Activated gamma-delta T cell (primary cell): ENCODE results near the gene PHACTR2.
"Not testable (repeated sequence)": the region's sequence is repeated elsewhere in the genome, so short reads cannot be mapped to it uniquely, and the experiment has no call there.

Experiments used
- DNase-seq: peaks from one replicate; lab custom pipeline; 2025; lab: John Stamatoyannopoulos, UW

Gene PHACTR2

DNA sequence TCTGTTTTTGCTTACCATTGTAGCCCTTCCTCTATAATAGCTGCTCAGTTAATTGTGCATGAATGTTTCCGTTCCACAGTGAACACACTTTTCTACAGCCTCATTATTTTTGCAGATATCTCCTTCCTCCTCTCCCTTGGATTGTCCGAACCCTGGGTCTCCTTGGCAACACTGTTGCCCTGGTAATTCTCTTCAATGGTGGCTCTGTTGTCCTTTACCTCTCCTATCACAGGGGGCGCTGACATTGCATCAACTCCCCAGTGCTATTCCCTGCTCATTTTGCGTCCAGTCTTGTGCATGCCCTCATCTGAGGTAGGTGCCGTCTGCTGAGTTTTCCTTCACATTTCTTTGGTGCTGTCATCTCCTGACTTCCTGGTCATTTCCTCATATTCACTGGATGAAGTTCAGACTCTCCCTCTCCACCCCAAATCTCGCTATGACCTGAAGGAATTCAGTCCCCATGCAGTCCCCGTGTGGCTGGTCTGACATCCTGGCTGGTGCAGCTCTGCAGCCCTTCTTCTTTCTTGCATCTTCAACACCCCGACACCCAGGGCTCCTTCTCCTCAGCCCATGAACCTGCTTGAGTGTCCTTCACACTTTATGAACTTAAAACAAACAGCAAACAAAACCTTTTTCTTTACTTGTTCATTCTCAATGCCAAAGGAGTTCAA, 21.1 kb downstream of the PHACTR2 start:
- no peak for DNase-seq

DNA sequence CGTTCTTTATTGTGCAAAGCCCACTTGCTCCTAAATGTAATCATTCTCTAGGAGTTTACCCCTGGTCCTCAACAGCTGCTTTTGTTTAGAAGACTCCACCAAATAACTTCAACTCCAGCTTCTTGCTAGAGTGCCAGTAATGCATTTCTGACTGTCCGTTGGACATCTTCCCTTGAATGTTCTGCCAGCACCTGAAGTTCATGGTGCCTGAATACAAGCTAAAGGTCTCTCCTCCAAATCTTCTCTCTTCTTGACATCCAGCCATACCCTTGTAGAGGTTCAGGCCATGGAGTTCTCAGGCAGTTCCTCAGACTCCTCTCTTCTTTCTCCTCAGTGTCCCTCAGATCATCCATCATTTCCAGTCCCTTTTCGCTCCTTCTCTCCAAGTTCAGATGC, 21.7 kb downstream of the PHACTR2 start:
- DNase-seq = no peak

GRCh38 chr6:143700684-143701348, 23.1 kb downstream of the PHACTR2 start:
- DNase-seq = no peak

DNA sequence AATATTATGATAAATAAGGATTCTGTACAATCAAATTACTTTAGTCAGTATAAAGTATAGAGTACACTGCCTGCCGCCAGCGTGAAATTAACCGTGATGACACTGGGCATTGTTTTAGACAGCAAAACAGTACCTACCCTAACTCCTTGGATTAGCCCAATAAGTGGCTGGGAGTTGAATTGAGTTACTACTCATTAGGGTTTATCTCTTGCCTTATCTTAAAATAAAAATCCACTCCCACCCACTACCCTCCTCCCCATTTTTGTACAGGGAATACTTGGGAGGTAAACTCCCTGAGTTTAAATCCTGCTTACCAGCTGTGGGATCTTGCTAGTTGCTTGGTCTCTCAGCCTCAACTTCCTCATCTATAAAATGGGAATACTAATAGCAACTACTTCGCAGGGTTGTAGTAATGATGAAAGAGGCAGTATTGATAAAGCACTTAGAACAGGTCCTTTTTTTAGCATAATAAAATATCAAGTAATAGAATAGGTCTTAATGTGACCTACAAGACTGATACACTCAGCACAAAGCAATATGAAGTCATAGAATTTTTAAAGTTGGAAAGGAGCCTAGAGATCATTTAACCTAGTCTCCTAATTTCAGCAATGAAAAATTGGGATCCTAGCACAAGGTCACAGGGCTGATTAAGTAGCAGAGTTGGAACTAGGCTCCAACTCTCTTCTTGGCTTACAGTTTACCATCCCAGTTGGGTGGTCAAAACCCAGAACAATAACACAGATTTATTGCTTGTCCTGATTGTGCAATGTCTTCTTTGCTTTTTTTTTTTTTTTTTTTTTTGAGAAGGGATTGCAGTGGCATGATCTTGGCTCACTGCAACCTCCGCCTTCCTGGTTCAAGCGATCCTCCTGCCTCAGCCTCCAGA, 23.8 kb downstream of the PHACTR2 start:
- no peak for DNase-seq

GRCh38 chr6:143705569-143705968, 27.8 kb downstream of the PHACTR2 start:
- DNase-seq = no peak

DNA sequence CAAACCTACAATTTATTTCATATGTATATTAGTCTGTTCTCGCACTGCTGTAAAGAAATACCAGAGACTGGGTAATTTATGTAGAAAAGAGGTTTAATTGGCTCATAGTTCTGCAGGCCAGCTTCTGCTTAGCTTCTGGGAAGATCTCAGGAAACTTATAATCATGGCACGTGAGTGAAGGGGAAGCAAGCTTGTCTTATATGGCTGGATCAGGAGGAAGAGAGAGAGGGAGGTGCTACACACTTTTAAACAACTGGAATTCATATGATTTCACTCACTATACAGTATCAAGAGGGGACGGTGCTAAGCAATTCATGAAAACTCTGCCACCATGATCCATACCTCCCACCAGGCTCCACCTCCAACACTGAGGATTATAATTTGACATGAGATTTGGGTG, 29.9 kb downstream of the PHACTR2 start:
- DNase-seq = no peak

DNA sequence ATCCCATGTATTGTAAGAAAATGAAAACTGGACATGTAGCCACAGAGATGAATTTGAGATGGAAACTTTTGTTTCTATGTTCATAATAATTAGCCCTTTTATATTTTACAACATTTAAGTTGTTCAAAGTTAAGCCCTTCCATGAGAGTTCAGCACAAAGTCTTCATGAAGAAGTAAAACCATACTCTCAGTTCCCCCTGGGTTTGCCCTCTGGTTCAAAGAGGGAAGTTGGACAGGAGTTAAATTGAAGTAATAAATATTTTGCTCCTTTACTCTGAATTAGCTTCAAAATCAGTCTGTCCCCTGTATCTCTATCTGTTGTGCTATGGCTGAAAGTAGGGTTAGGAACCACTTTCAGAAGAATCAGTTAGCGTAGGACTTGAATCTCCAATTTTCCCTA, 31.1 kb downstream of the PHACTR2 start:
- DNase-seq = no peak

GRCh38 chr6:143711714-143712113, 33.9 kb downstream of the PHACTR2 start:
- DNase-seq = no peak

DNA sequence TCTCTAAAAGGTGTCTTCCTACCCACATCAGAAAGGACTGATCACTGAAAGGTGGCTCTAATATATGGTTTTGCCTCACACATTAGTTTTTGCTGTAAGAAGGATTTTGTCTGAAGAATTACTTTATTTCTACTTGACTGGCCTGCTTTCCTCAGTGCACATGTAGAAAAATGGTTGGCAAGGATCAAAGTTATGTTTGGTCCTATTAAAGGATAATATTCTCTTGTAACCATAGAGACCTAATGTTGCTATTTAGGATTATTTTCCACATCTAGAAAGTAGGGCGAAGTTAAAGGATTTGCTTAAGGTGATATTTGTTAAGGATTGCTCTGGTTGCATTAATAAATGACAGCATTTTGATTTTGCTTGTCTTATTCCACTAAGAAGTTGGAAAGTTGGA, 40.7 kb downstream of the PHACTR2 start:
- no peak for DNase-seq

DNA sequence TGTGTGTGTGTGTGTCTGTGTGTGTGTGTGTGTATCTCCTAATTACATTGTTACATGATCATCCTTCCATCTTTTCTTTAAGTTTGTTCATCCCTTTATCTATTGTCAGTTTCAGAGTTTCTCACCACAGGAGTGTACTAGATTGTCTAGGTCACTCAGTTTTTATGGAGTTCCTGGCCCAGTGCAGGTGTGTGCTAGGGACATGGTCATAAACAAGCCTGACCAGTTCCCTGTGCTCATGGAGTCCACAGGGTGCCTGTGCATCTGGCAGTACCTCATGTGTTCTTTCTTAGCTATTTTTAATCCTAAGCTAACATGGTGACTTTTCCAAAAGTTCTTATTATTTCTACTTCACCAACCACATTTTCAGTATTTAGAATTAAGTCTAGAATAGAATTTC, 43.9 kb downstream of the PHACTR2 start:
- no peak for DNase-seq

DNA sequence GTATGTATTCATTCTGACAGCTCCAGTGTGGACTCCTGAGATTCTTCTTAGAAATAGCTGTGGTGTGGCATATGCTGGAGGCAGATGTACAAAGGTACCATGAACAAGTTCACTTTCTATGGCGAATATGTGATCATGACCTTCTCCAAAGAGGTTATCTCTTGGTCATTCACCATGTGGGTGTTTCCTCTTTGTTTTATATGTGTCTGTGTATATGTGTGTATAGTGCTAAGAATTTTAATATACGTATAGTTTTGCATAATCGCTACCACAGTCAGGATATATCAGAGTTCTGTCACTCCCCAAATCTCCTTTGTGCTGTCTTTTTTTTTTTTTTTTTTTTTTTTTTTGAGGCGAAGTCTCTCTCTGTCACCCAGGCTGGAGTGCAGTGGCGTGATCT, 47.1 kb downstream of the PHACTR2 start:
- DNase-seq = no peak

- DNase-seq = no peak
Observed at GRCh38 chr6:143726015-143726647, 48.4 kb downstream of the PHACTR2 start.

DNA sequence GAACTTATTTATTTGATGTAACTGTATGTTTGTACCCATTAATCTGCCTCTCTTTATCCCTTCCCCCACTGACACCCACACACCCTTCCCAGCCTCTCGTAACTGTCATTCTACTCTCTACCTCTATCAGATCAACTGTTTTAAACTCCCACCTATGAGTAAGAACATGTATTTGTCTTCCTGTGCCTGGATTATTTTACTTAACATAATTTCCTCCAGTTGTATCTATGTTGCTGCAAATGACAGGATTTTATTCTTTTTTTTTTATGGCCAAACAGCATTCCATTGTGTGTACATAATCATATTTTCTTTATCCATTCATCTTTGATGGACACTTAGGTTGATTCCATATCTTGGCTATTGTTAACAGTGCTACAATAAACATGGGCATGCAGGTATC, 49.3 kb downstream of the PHACTR2 start:
- no peak for DNase-seq

DNA sequence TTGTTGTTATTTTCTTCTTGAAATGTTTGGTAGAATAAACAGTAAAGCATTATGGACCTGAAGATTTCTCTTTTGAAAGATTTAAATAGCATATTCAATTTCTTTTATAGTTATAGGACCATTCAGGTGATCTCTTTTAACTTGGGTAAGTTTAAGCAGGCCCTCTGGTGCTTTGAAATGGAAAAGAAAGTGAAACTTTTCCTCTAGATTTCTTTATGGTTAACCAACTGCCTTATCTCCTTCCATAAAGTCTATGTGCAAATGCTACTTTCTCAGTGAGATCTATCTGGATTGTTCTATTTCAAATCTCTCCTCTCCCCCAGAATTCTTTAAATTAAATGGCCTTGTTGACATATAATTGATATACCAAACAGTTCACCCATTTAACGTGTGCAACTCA, 54.0 kb downstream of the PHACTR2 start:
- DNase-seq = no peak

DNA sequence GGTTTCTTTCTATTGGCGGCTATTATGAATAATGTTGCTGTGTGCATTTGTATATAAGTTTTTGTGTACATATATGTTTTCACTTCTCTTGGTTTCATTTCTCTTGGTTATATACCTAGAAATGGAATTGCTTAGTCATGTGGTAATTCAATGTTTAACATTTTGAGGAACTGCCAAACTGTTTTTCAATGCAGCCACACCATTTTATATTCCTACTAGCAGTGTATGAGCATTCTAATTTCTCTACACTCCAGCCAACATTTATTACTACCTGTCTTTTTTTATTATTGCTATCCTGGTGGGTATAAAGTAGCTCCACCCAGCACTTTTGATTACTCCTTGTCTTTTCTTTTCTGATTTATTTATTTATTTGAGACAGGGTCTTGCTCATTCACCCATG, 54.8 kb downstream of the PHACTR2 start:
- no peak for DNase-seq

DNA sequence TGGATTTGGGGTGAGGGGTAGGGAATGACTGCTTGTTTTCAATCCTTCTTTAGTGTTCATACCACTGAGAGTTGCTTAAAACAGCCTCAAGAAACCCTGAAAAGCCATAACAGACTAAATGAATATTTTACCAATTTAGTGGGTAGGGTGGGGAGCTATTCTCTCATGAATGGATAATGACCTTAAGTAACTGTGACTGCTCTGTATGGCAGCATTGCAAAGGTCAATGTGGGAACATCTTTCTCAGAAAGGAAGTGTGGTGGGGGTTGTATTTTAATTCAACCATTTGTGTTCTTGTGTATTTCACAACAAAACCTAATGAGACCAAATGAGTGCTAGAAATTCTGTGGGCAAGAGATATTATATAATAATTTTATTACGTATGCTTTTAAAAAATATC, 55.7 kb downstream of the PHACTR2 start:
- DNase-seq = no peak

DNA sequence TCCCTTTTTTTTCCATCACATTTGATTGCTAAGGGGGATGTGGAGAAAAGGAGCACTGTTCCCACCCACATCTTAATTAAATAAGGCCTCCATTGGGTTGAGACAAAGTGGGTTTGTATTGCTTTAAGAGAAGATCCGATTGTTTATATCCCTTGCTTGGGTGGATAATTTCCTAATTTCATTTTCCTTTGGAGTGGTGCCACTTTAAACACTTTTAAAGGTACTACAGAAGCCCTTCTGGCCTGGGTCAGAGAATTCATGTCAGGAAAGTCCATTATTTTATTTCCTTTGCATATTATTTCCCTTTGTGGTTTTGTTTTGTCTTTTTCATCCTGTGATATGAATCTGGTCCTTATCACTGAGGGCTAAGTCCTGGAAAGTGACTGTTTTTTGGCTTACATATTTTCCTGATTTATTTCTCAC, 56.9 kb downstream of the PHACTR2 start:
- DNase-seq = no peak

GRCh38 chr6:143738072-143738690, 60.4 kb downstream of the PHACTR2 start:
- not testable (repeated sequence) for DNase-seq

GRCh38 chr6:143739341-143739851, 61.6 kb downstream of the PHACTR2 start:
- no peak for DNase-seq

DNA sequence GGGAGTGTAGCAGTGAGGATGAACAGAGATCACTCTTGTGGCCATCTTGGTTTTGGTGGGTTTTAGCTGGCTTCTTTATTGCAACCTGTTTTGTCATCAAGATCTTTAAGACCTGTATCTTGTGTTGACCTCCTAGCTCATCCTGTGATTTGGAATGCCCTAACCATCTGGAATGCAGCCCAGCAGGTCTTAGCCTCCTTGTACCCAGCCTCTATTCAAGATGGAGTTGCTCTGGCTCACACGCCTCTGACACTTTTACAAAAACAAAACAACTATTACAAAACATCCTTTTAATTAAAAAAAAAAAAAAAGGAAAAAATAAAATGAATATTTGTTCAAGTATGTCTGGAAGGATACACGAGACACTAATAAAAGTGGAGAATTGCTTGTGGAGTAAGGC, 62.4 kb downstream of the PHACTR2 start:
- no peak for DNase-seq

GRCh38 chr6:143741480-143741879, 63.7 kb downstream of the PHACTR2 start:
- no peak for DNase-seq
